Measurements from ENCODE around the gene CHID1.

Gene CHID1

GRCh38 chr11:894575-895201 is 15.9 kb downstream of the CHID1 start:
- Mint-ChIP-seq H3K27ac (no peak overlapping the region), H3K9me3 (no peaks in the 10 kb centered on the region), H3K4me1 (no peaks in the 10 kb centered on the region), H3K4me3 (no peak overlapping the region), H3K36me3 (peaks cover 1% of the 10 kb centered on the region), H3K27me3 (no peaks in the 10 kb centered on the region)
- DNase-seq (ENCODE audit: low spot score in 2 of 2) (no peak), ATAC-seq (ENCODE audit: low read depth) (no peak)

GRCh38 chr11:893008-893654 is 17.5 kb downstream of the CHID1 start:
- no peaks in the 10 kb centered on the region for H3K27me3 Mint-ChIP-seq
- no peaks in the 10 kb centered on the region for H3K9me3 Mint-ChIP-seq
- peaks cover 3% of the 10 kb centered on the region for H3K4me1 Mint-ChIP-seq
- H3K4me3 Mint-ChIP-seq, result no peak overlapping the region
- no peak for DNase-seq (ENCODE audit: low spot score in 2 of 2)
- no peak for ATAC-seq (ENCODE audit: low read depth)
- no peak overlapping the region for H3K27ac Mint-ChIP-seq
- peaks cover 4% of the 10 kb centered on the region for H3K36me3 Mint-ChIP-seq

- Mint-ChIP-seq H3K4me1 (peaks cover 3% of the 10 kb centered on the region), H3K36me3 (peaks cover 10% of the 10 kb centered on the region), H3K27ac (no peak overlapping the region), H3K27me3 (no peaks in the 10 kb centered on the region), H3K9me3 (no peaks in the 10 kb centered on the region), H3K4me3 (no peak overlapping the region)
- ATAC-seq (ENCODE audit: low read depth) (no peak), DNase-seq (ENCODE audit: low spot score in 2 of 2) (no peak)
These were observed 19.6 kb downstream of the CHID1 start for GRCh38 chr11:890794-891540.

GRCh38 chr11:889687-890475 is 20.7 kb downstream of the CHID1 start:
- H3K27me3 Mint-ChIP-seq, result no peaks in the 10 kb centered on the region
- H3K36me3 Mint-ChIP-seq, result peaks cover 10% of the 10 kb centered on the region
- ATAC-seq (ENCODE audit: low read depth), result no peak
- no peaks in the 10 kb centered on the region for H3K9me3 Mint-ChIP-seq
- DNase-seq (ENCODE audit: low spot score in 2 of 2), result no peak
- no peak overlapping the region for H3K27ac Mint-ChIP-seq
- peaks cover 3% of the 10 kb centered on the region for H3K4me1 Mint-ChIP-seq
- no peak overlapping the region for H3K4me3 Mint-ChIP-seq

- Mint-ChIP-seq H3K4me3 (no peak overlapping the region), H3K36me3 (peaks cover 10% of the 10 kb centered on the region), H3K27ac (no peak overlapping the region), H3K9me3 (no peaks in the 10 kb centered on the region), H3K27me3 (no peaks in the 10 kb centered on the region), H3K4me1 (peaks cover 3% of the 10 kb centered on the region)
- DNase-seq (ENCODE audit: low spot score in 2 of 2), result no peak
- ATAC-seq (ENCODE audit: low read depth), result no peak
These were observed 21.4 kb downstream of the CHID1 start for GRCh38 chr11:889257-889656.

- DNase-seq (ENCODE audit: low spot score in 2 of 2), result no peak
- peaks cover 10% of the 10 kb centered on the region for H3K36me3 Mint-ChIP-seq
These were observed 22.0 kb downstream of the CHID1 start for GRCh38 chr11:888310-889212.

GRCh38 chr11:887589-887988 is 23.0 kb downstream of the CHID1 start:
- DNase-seq (ENCODE audit: low spot score in 2 of 2) (no peak), ATAC-seq (ENCODE audit: low read depth) (no peak)
- H3K9me3 Mint-ChIP-seq, result no peaks in the 10 kb centered on the region
- H3K4me1 Mint-ChIP-seq, result peaks cover 3% of the 10 kb centered on the region
- no peaks in the 10 kb centered on the region for H3K27me3 Mint-ChIP-seq
- no peak overlapping the region for H3K27ac Mint-ChIP-seq
- no peak overlapping the region for H3K4me3 Mint-ChIP-seq
- peaks cover 11% of the 10 kb centered on the region for H3K36me3 Mint-ChIP-seq

More at GRCh38 chr11:888310-889212, 22.0 kb downstream of the CHID1 start:
- no peaks in the 10 kb centered on the region for H3K9me3 Mint-ChIP-seq
- no peak for ATAC-seq (ENCODE audit: low read depth)
- no peaks in the 10 kb centered on the region for H3K27me3 Mint-ChIP-seq
- no peak overlapping the region for H3K4me3 Mint-ChIP-seq
- peaks cover 3% of the 10 kb centered on the region for H3K4me1 Mint-ChIP-seq
- no peak overlapping the region for H3K27ac Mint-ChIP-seq

GRCh38 chr11:886568-886967 is 24.0 kb downstream of the CHID1 start:
- H3K4me3 Mint-ChIP-seq, result no peak overlapping the region
- no peak for ATAC-seq (ENCODE audit: low read depth)
- H3K27me3 Mint-ChIP-seq, result no peaks in the 10 kb centered on the region
- no peaks in the 10 kb centered on the region for H3K9me3 Mint-ChIP-seq
- H3K4me1 Mint-ChIP-seq, result peaks cover 3% of the 10 kb centered on the region
- H3K36me3 Mint-ChIP-seq, result peaks cover 16% of the 10 kb centered on the region
- DNase-seq (ENCODE audit: low spot score in 2 of 2), result no peak
- no peak overlapping the region for H3K27ac Mint-ChIP-seq

- ATAC-seq (ENCODE audit: low read depth), result no peak
- Mint-ChIP-seq H3K36me3 (peaks cover 19% of the 10 kb centered on the region), H3K27ac (no peak overlapping the region), H3K27me3 (no peaks in the 10 kb centered on the region), H3K4me1 (peaks cover 3% of the 10 kb centered on the region), H3K4me3 (no peak overlapping the region), H3K9me3 (no peaks in the 10 kb centered on the region)
- no peak for DNase-seq (ENCODE audit: low spot score in 2 of 2)
These were observed 26.0 kb downstream of the CHID1 start for GRCh38 chr11:884578-885070.

GRCh38 chr11:883527-883926 is 27.1 kb downstream of the CHID1 start:
- Mint-ChIP-seq H3K27me3 (no peaks in the 10 kb centered on the region), H3K27ac (no peak overlapping the region), H3K4me1 (no peaks in the 10 kb centered on the region), H3K4me3 (no peak overlapping the region), H3K36me3 (peaks cover 18% of the 10 kb centered on the region), H3K9me3 (no peaks in the 10 kb centered on the region)
- no peak for ATAC-seq (ENCODE audit: low read depth)
- DNase-seq (ENCODE audit: low spot score in 2 of 2), result no peak

GRCh38 chr11:882596-882995 is 28.0 kb downstream of the CHID1 start:
- no peaks in the 10 kb centered on the region for H3K9me3 Mint-ChIP-seq
- peak overlapping the region; percentile 10 for H3K27ac Mint-ChIP-seq
- H3K4me3 Mint-ChIP-seq, result no peak overlapping the region
- DNase-seq (ENCODE audit: low spot score in 2 of 2) (no peak), ATAC-seq (ENCODE audit: low read depth) (no peak)
- peaks cover 21% of the 10 kb centered on the region for H3K36me3 Mint-ChIP-seq
- no peaks in the 10 kb centered on the region for H3K27me3 Mint-ChIP-seq
- no peaks in the 10 kb centered on the region for H3K4me1 Mint-ChIP-seq

GRCh38 chr11:880447-880846 is 30.2 kb downstream of the CHID1 start:
- peaks cover 22% of the 10 kb centered on the region for H3K36me3 Mint-ChIP-seq
- no peak overlapping the region for H3K27ac Mint-ChIP-seq
- no peak for DNase-seq (ENCODE audit: low spot score in 2 of 2)
- no peaks in the 10 kb centered on the region for H3K4me1 Mint-ChIP-seq
- H3K27me3 Mint-ChIP-seq, result no peaks in the 10 kb centered on the region
- ATAC-seq (ENCODE audit: low read depth), result no peak
- H3K4me3 Mint-ChIP-seq, result no peak overlapping the region
- no peaks in the 10 kb centered on the region for H3K9me3 Mint-ChIP-seq

- Mint-ChIP-seq H3K27ac (no peak overlapping the region), H3K27me3 (no peaks in the 10 kb centered on the region), H3K4me3 (no peak overlapping the region), H3K36me3 (peaks cover 28% of the 10 kb centered on the region), H3K4me1 (no peaks in the 10 kb centered on the region), H3K9me3 (no peaks in the 10 kb centered on the region)
- DNase-seq (ENCODE audit: low spot score in 2 of 2), result no peak
- ATAC-seq (ENCODE audit: low read depth), result peak; percentile 47
These were observed 33.0 kb downstream of the CHID1 start for GRCh38 chr11:877565-877964.
